Endothelial cell of umbilical vein (primary cell): ENCODE measurements around the gene MAMSTR. TPM values are rescaled to one million over a fixed set of nuclear protein-coding genes. Genes with fewer than 3 reads are reported as not detected.

ENCODE experiments used
- BruUV-seq: library from RNA; stranded (reverse); fragments of 400-500 nt; replicated peaks from 2 replicates; lab custom pipeline; 2021; lab: Mats Ljungman, UMichigan
- CTCF ChIA-PET: fragments of 300-600, 350-600 bp; sonication (Branson Sonifier 250); formaldehyde crosslinking; loops from one replicate; lab custom pipeline; 2021; ENCODE audit warnings: antibody characterized with exemption, inconsistent platforms; lab: Charles Lee
- POLR2A ChIA-PET: fragments of 300-600, 350-600 bp; sonication (Branson Sonifier 250); formaldehyde crosslinking; loops from one replicate; lab custom pipeline; 2021; ENCODE audit warnings: antibody characterized with exemption, inconsistent platforms; lab: Charles Lee
- DNase-seq: peaks from one replicate; pipeline ENCODE4 v3.0.0-alpha.2; 2011; ENCODE audit warnings: low read depth, low spot score
- FAIRE-seq: peaks from 2 replicates; lab custom pipeline; 2011; peaks lifted over from hg19 to GRCh38; lab: Jason Lieb, UNC
- H2AFZ ChIP-seq: 2 replicates; pipeline ENCODE4 v1.6.0; 2012; ENCODE audit warnings: low read depth, low read length, control low read depth, inconsistent platforms
- H3K27ac ChIP-seq: 2 replicates; pipeline ENCODE4 v1.5.1; 2011; ENCODE audit warnings: low read depth, mild to moderate bottlenecking, control low read depth, low read length, moderate library complexity; ENCODE audit not compliant: insufficient read depth
- H3K27me3 ChIP-seq, 2 experiments: 2 replicates each; pipeline versions ENCODE4 v1.6.0 to v1.6.1; 2011; ENCODE audit warnings: low read length in 2 of 2, mixed read lengths in 1 of 2; ENCODE audit not compliant: control insufficient read depth in 2 of 2, insufficient read depth in 2 of 2
- H3K36me3 ChIP-seq, 2 experiments: 2 replicates in 1 of 2; 3 replicates in 1 of 2; pipeline ENCODE4 v1.5.1; 2011; ENCODE audit warnings: low read length in 2 of 2, mild to moderate bottlenecking in 1 of 2, moderate library complexity in 1 of 2; ENCODE audit not compliant: control insufficient read depth in 2 of 2, insufficient read depth in 2 of 2; ENCODE audit errors: extremely low read depth in 1 of 2
- H3K4me1 ChIP-seq: 3 replicates; pipeline ENCODE4 v1.5.1; 2011; ENCODE audit warnings: mild to moderate bottlenecking, low read length; ENCODE audit not compliant: control insufficient read depth, insufficient read depth; ENCODE audit errors: extremely low read depth
- H3K4me2 ChIP-seq: 2 replicates; pipeline ENCODE4 v1.6.1; 2011; ENCODE audit warnings: low read length, control low read depth, mixed read lengths; ENCODE audit not compliant: insufficient read depth
- H3K4me3 ChIP-seq, 3 experiments: fragments of 200-600 bp in 1 of 3; sonication (generic), shearing (Covaris generic) in 1 of 3; replicated peaks in 1 of 3; 2 replicates each; pipeline ENCODE4 v1.5.1; 2011 to 2016; ENCODE audit warnings: control low read depth in 3 of 3, low read length in 3 of 3, mild to moderate bottlenecking in 2 of 3, inconsistent platforms in 1 of 3, low read depth in 1 of 3, moderate library complexity in 1 of 3; ENCODE audit not compliant: insufficient read depth in 1 of 3
- H3K79me2 ChIP-seq: 2 replicates; pipeline ENCODE4 v1.6.0; 2012; ENCODE audit warnings: low read length, inconsistent platforms; ENCODE audit not compliant: control insufficient read depth, insufficient read depth
- H3K9ac ChIP-seq: replicated peaks from 2 replicates; pipeline ENCODE3; 2011; ENCODE audit warnings: low read length, control low read depth; ENCODE audit not compliant: insufficient read depth; ENCODE audit errors: extremely low read depth
- H3K9me1 ChIP-seq: replicated peaks from 3 replicates; pipeline ENCODE4 v1.6.0; 2011; ENCODE audit warnings: mild to moderate bottlenecking, low read length; ENCODE audit not compliant: control insufficient read depth, insufficient read depth; ENCODE audit errors: extremely low read depth
- H3K9me3 ChIP-seq: replicated peaks from 2 replicates; pipeline ENCODE4 v1.5.1; 2012; ENCODE audit warnings: low read length, inconsistent platforms; ENCODE audit not compliant: control insufficient read depth, insufficient read depth
- H4K20me1 ChIP-seq: replicated peaks from 2 replicates; pipeline ENCODE3; 2011; ENCODE audit warnings: mild to moderate bottlenecking, low read length; ENCODE audit not compliant: control insufficient read depth, insufficient read depth; ENCODE audit errors: extremely low read depth
- EZH2 ChIP-seq: IDR thresholded peaks from 2 replicates; pipeline ENCODE4 v1.6.1; 2012; ENCODE audit warnings: borderline replicate concordance, low read depth, mild to moderate bottlenecking, moderate library complexity, low read length, inconsistent platforms; ENCODE audit not compliant: severe bottlenecking
- FOS ChIP-seq: IDR thresholded peaks from 2 replicates; pipeline ENCODE4 v1.6.1; 2011; ENCODE audit warnings: mild to moderate bottlenecking, low read length, moderate library complexity, borderline replicate concordance; ENCODE audit not compliant: insufficient read depth
- GATA2 ChIP-seq: IDR thresholded peaks from 2 replicates; pipeline ENCODE4 v1.7.0; 2011; ENCODE audit warnings: low read depth, mild to moderate bottlenecking, moderate library complexity, mixed read lengths, low read length; ENCODE audit not compliant: insufficient read length, insufficient read depth
- JUN ChIP-seq: IDR thresholded peaks from 2 replicates; pipeline ENCODE4 v1.6.1; 2011; ENCODE audit warnings: borderline replicate concordance, low read depth; ENCODE audit not compliant: insufficient read length, insufficient read depth
- MYC ChIP-seq: IDR thresholded peaks from one replicate; pipeline ENCODE4 v1.6.1; 2011; ENCODE audit warnings: mild to moderate bottlenecking, low read depth, low read length
- POLR2A ChIP-seq: IDR thresholded peaks from 2 replicates; pipeline ENCODE4 v1.6.1; 2012; ENCODE audit warnings: low read depth, mild to moderate bottlenecking, control low read depth, low read length
- POLR2AphosphoS5 ChIP-seq: IDR thresholded peaks from 2 replicates; pipeline ENCODE4 v1.6.1; 2012; ENCODE audit warnings: low read depth, mild to moderate bottlenecking, control low read depth, low read length, moderate library complexity; ENCODE audit not compliant: insufficient read depth
- dilution Hi-C: fragments of 300-500 bp; cut with MboI; formaldehyde crosslinking; loops from one replicate; pipeline ENCODE4 v1.15.0; 2019; ENCODE audit warnings: low sequenced_read_pairs; ENCODE audit not compliant: extremely low pct_ligation_motif_present
- intact Hi-C: fragments of 100-400 bp; cut with micrococcal nuclease; formaldehyde crosslinking; loops from one replicate; pipeline ENCODE4 v1.10.0; 2022
- polyA plus RNA-seq, 4 experiments: library from polyadenylated mRNA; depleted of rRNA in 3 of 4; stranded (reverse) in 3 of 4; unstranded in 1 of 4; fragments of >200 nt; gene quantifications; 2 replicates each; pipeline versions ENCODE4 v1.2.1 to v1.2.3, GENCODE V29; 2011 to 2012; ENCODE audit warnings: missing spikeins in 1 of 4
- total RNA-seq: library from RNA; stranded (reverse); gene quantifications from 2 replicates; pipeline ENCODE4 v1.2.3, GENCODE V29; 2021
- TF ChIP-seq, protein P1 (sequence below), 2 donors: IDR thresholded peaks; 1 replicate in 1 of 2; 2 replicates in 1 of 2; pipeline ENCODE4 v1.5.1; 2011; ENCODE audit warnings: low read length in 2 of 2, mild to moderate bottlenecking in 2 of 2, moderate library complexity in 2 of 2, control low read depth in 1 of 2, inconsistent platforms in 1 of 2, low read depth in 1 of 2; ENCODE audit not compliant: insufficient read depth in 1 of 2; ENCODE audit errors: extremely low read depth in 1 of 2
- TF ChIP-seq, protein P2 (sequence below): IDR thresholded peaks from 2 replicates; pipeline ENCODE4 v1.6.1; 2011; ENCODE audit not compliant: insufficient read depth, insufficient read length

Gene MAMSTR
- total and polyA plus RNA-seq, 2 donors (not counting 3 experiments of a cell fraction or from before 2014, with no cell fraction given): 0.57 to 0.84 TPM

DNA sequence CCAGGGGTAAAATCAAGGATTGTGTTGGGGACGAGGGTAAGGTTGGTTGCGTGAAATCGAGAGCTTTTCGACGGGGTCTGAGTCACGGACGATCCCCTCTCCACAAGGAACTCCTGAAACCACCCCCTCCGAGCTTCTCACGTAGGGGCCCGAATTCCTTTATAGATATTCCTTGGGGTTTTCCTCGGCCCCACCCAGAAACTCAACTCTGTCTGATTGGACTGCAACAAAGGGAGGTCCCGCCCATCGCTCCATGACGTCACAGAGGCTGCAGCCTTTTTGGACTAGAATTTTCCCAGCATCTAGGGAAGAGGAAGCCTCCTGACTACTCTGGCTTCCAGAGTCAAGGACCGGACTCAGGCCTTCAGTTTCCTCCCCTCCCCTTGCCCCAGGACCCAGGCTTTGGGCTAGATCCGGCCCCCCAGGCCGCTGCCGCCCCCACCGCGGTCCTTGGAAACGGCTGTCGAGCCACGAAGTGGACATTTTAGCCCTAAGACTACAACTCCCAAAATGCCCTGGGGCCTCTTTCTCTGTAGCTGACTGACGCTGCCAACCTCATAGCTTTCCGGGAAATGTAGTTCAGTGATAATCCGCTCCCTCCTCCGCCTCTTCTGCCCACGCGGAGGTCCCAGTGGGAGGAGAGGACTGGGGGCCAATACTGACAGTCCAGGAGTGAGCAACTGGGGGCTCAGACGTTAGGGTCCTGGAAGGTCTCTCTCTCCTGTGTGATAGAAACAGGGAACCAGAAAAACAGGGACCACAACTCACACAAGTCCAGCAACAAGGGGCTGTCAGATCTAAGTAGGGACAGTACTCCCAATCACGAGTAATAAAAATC lies 27.4 kb upstream of the MAMSTR start, which contains the start of gene IZUMO1:
Gene IZUMO1, minus strand, starts transcription at position 172 of the 838 bp plus-strand sequence. CDS start 1,050 bp downstream, outside the sequence.
- Histone ChIP-seq H2AFZ (peak within 1 kb of the TSS; percentile 67), H3K79me2 (peaks cover 19% of the 10 kb centered on the region), H3K4me2 (peak within 1 kb of the TSS; percentile 71), H3K9ac (peak within 1 kb of the TSS; percentile 64), H3K4me3 (peak within 1 kb of the TSS; percentile 51 to 71 (median 67)), H3K9me1 (no peaks in the 10 kb centered on the region), H3K27me3 (no peaks in the 10 kb centered on the region), H4K20me1 (no peaks in the 10 kb centered on the region), H3K4me1 (peaks cover 7% of the 10 kb centered on the region), H3K36me3 (peaks cover 0 to 3% of the 10 kb centered on the region in 2 experiments), H3K9me3 (no peaks in the 10 kb centered on the region), H3K27ac (peak within 1 kb of the TSS; percentile 72)
- intact Hi-C loops: no loop called here
- peak; percentile 25 for TF ChIP-seq POLR2A
- TF ChIP-seq, protein P1, sequence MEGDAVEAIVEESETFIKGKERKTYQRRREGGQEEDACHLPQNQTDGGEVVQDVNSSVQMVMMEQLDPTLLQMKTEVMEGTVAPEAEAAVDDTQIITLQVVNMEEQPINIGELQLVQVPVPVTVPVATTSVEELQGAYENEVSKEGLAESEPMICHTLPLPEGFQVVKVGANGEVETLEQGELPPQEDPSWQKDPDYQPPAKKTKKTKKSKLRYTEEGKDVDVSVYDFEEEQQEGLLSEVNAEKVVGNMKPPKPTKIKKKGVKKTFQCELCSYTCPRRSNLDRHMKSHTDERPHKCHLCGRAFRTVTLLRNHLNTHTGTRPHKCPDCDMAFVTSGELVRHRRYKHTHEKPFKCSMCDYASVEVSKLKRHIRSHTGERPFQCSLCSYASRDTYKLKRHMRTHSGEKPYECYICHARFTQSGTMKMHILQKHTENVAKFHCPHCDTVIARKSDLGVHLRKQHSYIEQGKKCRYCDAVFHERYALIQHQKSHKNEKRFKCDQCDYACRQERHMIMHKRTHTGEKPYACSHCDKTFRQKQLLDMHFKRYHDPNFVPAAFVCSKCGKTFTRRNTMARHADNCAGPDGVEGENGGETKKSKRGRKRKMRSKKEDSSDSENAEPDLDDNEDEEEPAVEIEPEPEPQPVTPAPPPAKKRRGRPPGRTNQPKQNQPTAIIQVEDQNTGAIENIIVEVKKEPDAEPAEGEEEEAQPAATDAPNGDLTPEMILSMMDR (IDR thresholded peaks at IDR 0.05; ENCODE audit: extremely low read depth in 1 of 2, insufficient read depth in 1 of 2, low read depth in 1 of 2, low read length in 2 of 2): no peak
- ChIA-PET CTCF (interaction anchor here (1.0 to 2.5 kb wide), 6 partner anchors 9 to 101 kb away, joined by 3 to 10 read pairs (median 5); partner anchors contain the start of gene CA11), POLR2A (interaction anchor here (0.9 to 1.1 kb wide), 2 partner anchors 17 to 101 kb away, joined by 3 read pairs; partner anchors contain the start of gene CA11)
- DNase-seq (peak; percentile 95), FAIRE-seq (peak; percentile 98)
- TSS peak; percentile 30 for BruUV-seq
- dilution Hi-C loops: no loop called here

DNA sequence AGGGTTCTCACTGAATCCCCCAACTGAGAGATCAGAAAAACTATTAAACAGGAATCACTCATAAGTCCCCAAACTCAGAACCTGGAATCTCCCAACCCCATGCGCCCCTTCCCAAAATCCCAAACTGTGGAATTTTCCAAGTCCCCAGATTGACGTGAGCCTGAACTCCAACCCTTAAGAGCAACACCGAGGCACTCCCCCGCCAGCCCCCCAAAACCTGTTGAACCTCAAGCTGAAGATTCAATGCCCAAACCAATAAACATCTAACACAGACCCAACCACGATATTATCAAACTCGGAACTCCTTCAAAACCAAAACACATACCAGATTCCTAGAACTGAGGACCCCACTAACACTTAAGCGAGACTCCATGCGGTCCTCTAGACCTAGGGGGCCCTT lies 26.6 kb upstream of the MAMSTR start:
- no peaks in the 10 kb centered on the region for H3K9me3 ChIP-seq
- FAIRE-seq: no peak
- dilution Hi-C loops: no loop called here
- no peaks in the 10 kb centered on the region for H3K9me1 ChIP-seq
- POLR2A ChIA-PET: no interaction called here
- H3K27me3 ChIP-seq: no peaks in the 10 kb centered on the region
- no TSS peak for BruUV-seq
- peak overlapping the region; percentile 72 for H3K27ac ChIP-seq
- H3K4me2 ChIP-seq: peak overlapping the region; percentile 71
- H3K79me2 ChIP-seq: peaks cover 15% of the 10 kb centered on the region
- intact Hi-C loops: no loop called here
- H3K4me3 ChIP-seq: no peak overlapping the region
- H3K36me3 ChIP-seq: peaks cover 0 to 3% of the 10 kb centered on the region in 2 experiments
- H3K4me1 ChIP-seq: peaks cover 9% of the 10 kb centered on the region
- no peaks in the 10 kb centered on the region for H4K20me1 ChIP-seq
- DNase-seq: no peak
- H2AFZ ChIP-seq: peak overlapping the region; percentile 64
- CTCF ChIA-PET: interaction anchor here (1.4 to 2.5 kb wide), 3 partner anchors 8 to 71 kb away, joined by 5 to 10 read pairs (median 6); no protein-coding TSS in a partner anchor
- H3K9ac ChIP-seq: peak overlapping the region; percentile 64
- TF ChIP-seq EZH2 (no peak), JUN (no peak), POLR2A (no peak), POLR2AphosphoS5 (no peak), FOS (no peak), MYC (no peak), GATA2 (no peak)
- TF ChIP-seq, protein P2, sequence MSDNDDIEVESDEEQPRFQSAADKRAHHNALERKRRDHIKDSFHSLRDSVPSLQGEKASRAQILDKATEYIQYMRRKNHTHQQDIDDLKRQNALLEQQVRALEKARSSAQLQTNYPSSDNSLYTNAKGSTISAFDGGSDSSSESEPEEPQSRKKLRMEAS: no peak
- TF ChIP-seq, protein P1 (IDR thresholded peaks at IDR 0.05; ENCODE audit: extremely low read depth in 1 of 2, insufficient read depth in 1 of 2, low read depth in 1 of 2, low read length in 2 of 2): no peak
